Transverse colon (tissue), 4 donors: ENCODE results near the gene RCAN2. TPM values are rescaled to one million over a fixed set of nuclear protein-coding genes. Genes with fewer than 3 reads are reported as not detected.

ENCODE experiments used
- DNase-seq: peaks from one replicate; pipeline ENCODE4 v3.0.0-alpha.2; 2019
- H3K27ac ChIP-seq, 4 donors: fragments of 200-600 bp; sonication (generic); 2 replicates each; pipeline ENCODE4 v1.5.1; 2016 to 2018; ENCODE audit warnings: inconsistent platforms in 4 of 4
- H3K27me3 ChIP-seq: fragments of 200-600 bp; sonication (generic); 2 replicates; pipeline ENCODE4 v1.5.1; 2017; ENCODE audit warnings: inconsistent platforms
- H3K36me3 ChIP-seq, 4 donors: fragments of 200-600 bp; sonication (generic); 2 replicates each; pipeline ENCODE4 v1.5.1; 2017 to 2019; ENCODE audit warnings: inconsistent platforms in 4 of 4
- H3K4me1 ChIP-seq, 4 donors: fragments of 200-600 bp; sonication (generic); 2 replicates each; pipeline ENCODE4 v1.5.1; 2017 to 2020; ENCODE audit warnings: inconsistent platforms in 4 of 4
- H3K4me3 ChIP-seq, 4 donors: fragments of 200-600 bp; sonication (generic); 1 replicate in 1 of 4; 2 replicates in 3 of 4; pipeline versions ENCODE4 v1.5.1 to v1.6.1; 2017 to 2019; ENCODE audit warnings: inconsistent platforms in 4 of 4
- H3K9me3 ChIP-seq, 2 donors: fragments of 200-600 bp; sonication (generic); 2 replicates each; pipeline ENCODE4 v1.5.1; 2017 to 2019; ENCODE audit warnings: inconsistent platforms in 2 of 2
- EP300 ChIP-seq: sonication (generic); formaldehyde crosslinking; IDR thresholded peaks from one replicate; pipeline ENCODE4 v1.6.1; 2017; ENCODE audit warnings: antibody characterized with exemption, low read depth
- POLR2A ChIP-seq: fragments of 450-650 bp; IDR thresholded peaks from one replicate; pipeline ENCODE4 v1.6.1; 2016; ENCODE audit warnings: antibody characterized with exemption, mild to moderate bottlenecking, moderate library complexity
- POLR2AphosphoS5 ChIP-seq, 3 donors: sonication (generic); formaldehyde crosslinking; IDR thresholded peaks; one replicate each; pipeline ENCODE4 v1.6.1; 2016; ENCODE audit warnings: antibody characterized with exemption in 3 of 3
- WGBS, 2 donors: methylation state at CpG; one replicate each; pipeline ENCODE4 v1.1.5; 2018; ENCODE audit warnings: low coverage in 1 of 2; 5-methylcytosine and 5-hydroxymethylcytosine counted together
- in situ Hi-C, 4 donors: fragments of 200-750 bp; cut with MboI; loops; one replicate each; pipeline versions ENCODE4 v1.15.0 to v1.15.1; 2017; ENCODE audit warnings: low sequenced_read_pairs in 3 of 4, low pct_ligation_motif_present in 1 of 4, low pct_unique_long_range_greater_than_20kb in 1 of 4
- intact Hi-C: fragments of 100-400 bp; cut with DNase I; formaldehyde crosslinking; loops from one replicate; pipeline ENCODE4 v1.15.1; 2023; ENCODE audit warnings: low total_unique reads
- total RNA-seq, 4 donors: library from RNA; depleted of rRNA; stranded (reverse); fragments of >200 nt; gene quantifications; one replicate each; pipeline ENCODE4 v1.1.0, GENCODE V29; 2016
- TF ChIP-seq, protein P1 (sequence below), 5 experiments: fragments of 200-600 bp in 3 of 5; fragments of 450-650 bp in 2 of 5; sonication (generic) in 3 of 5; IDR thresholded peaks; 1 replicate in 2 of 5; 2 replicates in 3 of 5; pipeline ENCODE4 v1.5.1; 2016 to 2017; ENCODE audit warnings: antibody characterized with exemption in 5 of 5, inconsistent platforms in 3 of 5, mild to moderate bottlenecking in 2 of 5, moderate library complexity in 1 of 5

The RCAN2 gene
- total RNA-seq, 4 donors from 2014 or later, result 1.9 to 9.5 (median 7.5) TPM

DNA sequence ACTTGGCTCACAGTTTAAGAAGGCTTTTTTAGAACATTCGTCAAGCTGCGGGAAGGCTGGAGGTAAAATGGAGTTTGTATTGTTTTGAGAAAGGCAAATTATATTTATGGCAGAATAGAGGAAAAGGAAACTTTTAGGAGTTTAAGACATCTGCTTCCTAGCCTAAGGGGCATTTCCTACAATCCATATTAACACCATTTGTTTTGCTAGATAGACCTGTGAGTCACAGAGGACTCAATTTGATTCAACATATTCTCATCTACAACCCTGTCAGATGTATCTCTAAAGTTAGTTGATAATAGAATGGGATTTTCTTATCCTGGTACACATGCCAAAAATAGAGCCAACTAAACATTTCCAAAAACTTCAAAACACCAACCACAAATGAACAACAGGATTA, 35.0 kb downstream of the RCAN2 start:
- no peak for DNase-seq
- Histone ChIP-seq H3K27ac (no peak overlapping the region), H3K4me3 (no peak overlapping the region), H3K27me3 (no peaks in the 10 kb centered on the region), H3K4me1 (peaks cover 0 to 9% (median 7%) of the 10 kb centered on the region in 4 donors), H3K36me3 (no peaks in the 10 kb centered on the region), H3K9me3 (no peaks in the 10 kb centered on the region)
- 94% methylated on average over 2 of the region's 2 CpGs for WGBS, 2 donors
- intact Hi-C loops (no loop called here), in situ Hi-C loops (no loop called here)
- no peak for TF ChIP-seq POLR2AphosphoS5 (IDR thresholded peaks at IDR 0.05)
- no peak for TF ChIP-seq POLR2A
- no peak for TF ChIP-seq EP300
- TF ChIP-seq, protein P1, sequence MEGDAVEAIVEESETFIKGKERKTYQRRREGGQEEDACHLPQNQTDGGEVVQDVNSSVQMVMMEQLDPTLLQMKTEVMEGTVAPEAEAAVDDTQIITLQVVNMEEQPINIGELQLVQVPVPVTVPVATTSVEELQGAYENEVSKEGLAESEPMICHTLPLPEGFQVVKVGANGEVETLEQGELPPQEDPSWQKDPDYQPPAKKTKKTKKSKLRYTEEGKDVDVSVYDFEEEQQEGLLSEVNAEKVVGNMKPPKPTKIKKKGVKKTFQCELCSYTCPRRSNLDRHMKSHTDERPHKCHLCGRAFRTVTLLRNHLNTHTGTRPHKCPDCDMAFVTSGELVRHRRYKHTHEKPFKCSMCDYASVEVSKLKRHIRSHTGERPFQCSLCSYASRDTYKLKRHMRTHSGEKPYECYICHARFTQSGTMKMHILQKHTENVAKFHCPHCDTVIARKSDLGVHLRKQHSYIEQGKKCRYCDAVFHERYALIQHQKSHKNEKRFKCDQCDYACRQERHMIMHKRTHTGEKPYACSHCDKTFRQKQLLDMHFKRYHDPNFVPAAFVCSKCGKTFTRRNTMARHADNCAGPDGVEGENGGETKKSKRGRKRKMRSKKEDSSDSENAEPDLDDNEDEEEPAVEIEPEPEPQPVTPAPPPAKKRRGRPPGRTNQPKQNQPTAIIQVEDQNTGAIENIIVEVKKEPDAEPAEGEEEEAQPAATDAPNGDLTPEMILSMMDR (IDR thresholded peaks at IDR 0.05), result no peak

- TF ChIP-seq POLR2AphosphoS5 (IDR thresholded peaks at IDR 0.05) (no peak), EP300 (no peak), POLR2A (no peak)
- TF ChIP-seq, protein P1 (IDR thresholded peaks at IDR 0.05), result no peak
- H3K27me3 ChIP-seq, result no peaks in the 10 kb centered on the region
- H3K36me3 ChIP-seq, result no peaks in the 10 kb centered on the region
- H3K9me3 ChIP-seq, result no peaks in the 10 kb centered on the region
- intact Hi-C loops, result no loop called here
- H3K27ac ChIP-seq, result no peak overlapping the region
- 90 to 92% methylated on average over 1 of the region's 1 CpG for WGBS, 2 donors
- in situ Hi-C loops, result no loop called here
- no peak for DNase-seq
- H3K4me1 ChIP-seq, result peaks cover 0 to 9% (median 7%) of the 10 kb centered on the region in 4 donors
- H3K4me3 ChIP-seq, result no peak overlapping the region
Measured at GRCh38 chr6:46454691-46455090, 36.6 kb downstream of the RCAN2 start.

DNA sequence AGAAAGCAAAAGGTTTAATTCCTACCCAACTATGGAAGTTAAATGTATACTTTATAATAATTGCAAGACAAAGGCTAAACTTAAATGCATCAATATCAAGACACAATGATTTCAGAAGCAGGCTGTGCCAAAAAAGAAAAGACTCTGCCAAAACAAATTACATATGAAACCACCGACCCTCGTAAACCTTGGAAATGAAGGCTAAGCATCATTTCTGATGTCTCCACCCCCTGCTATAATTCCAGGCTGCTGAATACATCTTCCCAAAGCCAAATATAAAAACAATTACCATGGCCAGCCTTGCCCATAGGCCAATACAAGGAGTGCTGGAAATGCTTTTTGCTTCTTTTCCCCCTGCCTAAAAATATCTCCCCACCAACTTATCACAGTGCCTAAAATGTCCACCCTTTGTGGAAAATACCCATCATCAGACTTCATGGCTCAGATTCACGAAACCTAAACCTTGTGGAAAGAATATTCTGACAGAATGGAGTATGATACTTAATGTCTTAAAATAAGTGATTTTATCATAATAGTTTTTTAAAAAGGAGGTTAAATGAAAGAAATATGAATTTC, 37.4 kb downstream of the RCAN2 start:
- H3K4me1 ChIP-seq, result peaks cover 0 to 9% (median 7%) of the 10 kb centered on the region in 4 donors
- no peak for TF ChIP-seq EP300
- TF ChIP-seq POLR2A, result no peak
- TF ChIP-seq POLR2AphosphoS5 (IDR thresholded peaks at IDR 0.05), result no peak
- TF ChIP-seq, protein P1 (IDR thresholded peaks at IDR 0.05), result no peak
- in situ Hi-C loops (no loop called here), intact Hi-C loops (no loop called here)
- H3K27ac ChIP-seq, result peak overlapping the region in 1 of 4 donors; percentile 17
- no peak for DNase-seq
- WGBS, 2 donors, result 23 to 50% methylated on average over 3 of the region's 3 CpGs
- no peak overlapping the region for H3K4me3 ChIP-seq
- no peaks in the 10 kb centered on the region for H3K9me3 ChIP-seq
- no peaks in the 10 kb centered on the region for H3K27me3 ChIP-seq
- H3K36me3 ChIP-seq, result no peaks in the 10 kb centered on the region

DNA sequence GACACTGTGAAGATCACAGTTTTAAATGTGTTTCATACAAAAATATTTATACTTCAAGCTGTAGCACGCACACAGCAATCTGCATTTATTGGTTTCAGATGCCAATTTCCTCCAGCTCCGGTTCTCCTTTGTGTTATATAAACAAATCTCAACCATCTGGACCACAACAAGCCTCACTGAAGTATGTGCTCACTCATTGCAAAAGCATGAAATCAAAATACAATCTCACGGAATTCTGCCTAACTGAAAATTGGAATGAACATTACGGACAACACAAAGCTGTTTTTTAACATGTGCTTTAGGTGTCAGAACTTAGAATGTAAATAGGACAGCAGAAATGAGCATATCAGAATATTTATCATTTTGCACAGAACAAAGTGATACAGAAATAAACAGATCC, 38.0 kb downstream of the RCAN2 start:
- Histone ChIP-seq H3K27me3 (no peaks in the 10 kb centered on the region), H3K36me3 (no peaks in the 10 kb centered on the region), H3K4me1 (peaks cover 0 to 9% (median 7%) of the 10 kb centered on the region in 4 donors), H3K4me3 (no peak overlapping the region), H3K9me3 (no peaks in the 10 kb centered on the region), H3K27ac (peak overlapping the region in 1 of 4 donors; percentile 17)
- intact Hi-C loops, result no loop called here
- DNase-seq, result no peak
- WGBS, 2 donors, result 38 to 52% methylated on average over 4 of the region's 4 CpGs
- in situ Hi-C loops, result no loop called here
- TF ChIP-seq EP300, result no peak
- no peak for TF ChIP-seq POLR2AphosphoS5 (IDR thresholded peaks at IDR 0.05)
- TF ChIP-seq POLR2A, result no peak
- TF ChIP-seq, protein P1 (IDR thresholded peaks at IDR 0.05), result no peak
